ENCODE results near the gene VEGFC.

Gene VEGFC

GRCh38 chr4:176671532-176671931, 121.2 kb downstream of the VEGFC start:
- no peak for DNase-seq

GRCh38 chr4:176668324-176668723, 124.4 kb downstream of the VEGFC start:
- DNase-seq: no peak

GRCh38 chr4:176664964-176665363, 127.8 kb downstream of the VEGFC start:
- no peak for DNase-seq

- DNase-seq: no peak
Measured at GRCh38 chr4:176660561-176660960, 132.2 kb downstream of the VEGFC start.

GRCh38 chr4:176656108-176656507, 136.6 kb downstream of the VEGFC start:
- DNase-seq: no peak

- DNase-seq: no peak
Measured at GRCh38 chr4:176654565-176655216, 138.0 kb downstream of the VEGFC start.

GRCh38 chr4:176653401-176654220, 139.1 kb downstream of the VEGFC start:
- no peak for DNase-seq

GRCh38 chr4:176646311-176646710, 146.4 kb downstream of the VEGFC start:
- DNase-seq: no peak

GRCh38 chr4:176645246-176645960, 147.3 kb downstream of the VEGFC start:
- no peak for DNase-seq

GRCh38 chr4:176642472-176642871, 150.2 kb downstream of the VEGFC start:
- no peak for DNase-seq

GRCh38 chr4:176641237-176641636, 151.5 kb downstream of the VEGFC start:
- no peak for DNase-seq

GRCh38 chr4:176638992-176639391, 153.7 kb downstream of the VEGFC start:
- DNase-seq: no peak

GRCh38 chr4:176636292-176636691, 156.4 kb downstream of the VEGFC start:
- DNase-seq: no peak

- no peak for DNase-seq
Measured at GRCh38 chr4:176635372-176636261, 157.1 kb downstream of the VEGFC start.

All from activated CD8-positive, alpha-beta memory T cell treated with anti-CD3 and anti-CD28 coated beads, Interleukin-2, amount 50 U/mL, for 48 hours (primary cell).